Common myeloid progenitor, CD34-positive (primary cell): ENCODE data around the gene MYRIP.

ENCODE experiments used
- CTCF ChIA-PET: fragments of 350-600 bp; sonication (Branson Sonifier 250); formaldehyde crosslinking; loops from one replicate; lab custom pipeline; 2021; ENCODE audit warnings: antibody characterized with exemption; lab: Charles Lee
- POLR2A ChIA-PET: fragments of 350-600 bp; sonication (Branson Sonifier 250); formaldehyde crosslinking; loops from one replicate; lab custom pipeline; 2021; ENCODE audit warnings: antibody characterized with exemption; lab: Charles Lee
- DNase-seq, 3 donors: peaks; one replicate each; pipeline versions ENCODE4 v3.0.0 to v3.0.0-alpha.2; 2013
- H3K27ac ChIP-seq, 2 experiments: 1 replicate in 1 of 2; 2 replicates in 1 of 2; pipeline ENCODE4 v1.7.0; 2013; ENCODE audit warnings: inconsistent platforms in 2 of 2, low read length in 2 of 2, mild to moderate bottlenecking in 2 of 2, low read depth in 1 of 2, moderate library complexity in 1 of 2; ENCODE audit not compliant: severe bottlenecking in 2 of 2, insufficient read depth in 1 of 2, poor library complexity in 1 of 2
- H3K27me3 ChIP-seq, 5 experiments: replicated peaks in 2 of 5; 1 replicate in 3 of 5; 2 replicates in 2 of 5; pipeline versions ENCODE4 v1.6.1 to v1.7.0; 2013; ENCODE audit warnings: low read length in 4 of 5, mild to moderate bottlenecking in 2 of 5, moderate library complexity in 2 of 5, inconsistent platforms in 1 of 5; ENCODE audit not compliant: insufficient read depth in 5 of 5, control insufficient read depth in 4 of 5
- H3K36me3 ChIP-seq, 4 experiments: 1 replicate in 2 of 4; 2 replicates in 2 of 4; pipeline versions ENCODE4 v1.6.1 to v1.7.0; 2013; ENCODE audit warnings: low read length in 3 of 4, control low read depth in 1 of 4, mild to moderate bottlenecking in 1 of 4; ENCODE audit not compliant: control insufficient read depth in 4 of 4, insufficient read depth in 4 of 4
- H3K4me1 ChIP-seq, 4 experiments: 1 replicate in 3 of 4; 2 replicates in 1 of 4; pipeline versions ENCODE4 v1.6.1 to v1.7.1; 2013; ENCODE audit warnings: low read length in 3 of 4, mild to moderate bottlenecking in 3 of 4, control low read depth in 1 of 4, inconsistent platforms in 1 of 4, moderate library complexity in 1 of 4; ENCODE audit not compliant: control insufficient read depth in 4 of 4, insufficient read depth in 4 of 4; ENCODE audit errors: control extremely low read depth in 1 of 4
- H3K4me3 ChIP-seq, 7 experiments: 1 replicate in 4 of 7; 2 replicates in 3 of 7; pipeline versions ENCODE4 v1.5.1 to v1.7.0; 2013; ENCODE audit warnings: mild to moderate bottlenecking in 7 of 7, low read length in 6 of 7, moderate library complexity in 6 of 7, inconsistent platforms in 2 of 7, low read depth in 2 of 7, control low read depth in 1 of 7; ENCODE audit not compliant: insufficient read depth in 4 of 7, control insufficient read depth in 1 of 7; ENCODE audit errors: extremely low read depth in 1 of 7
- H3K9me3 ChIP-seq, 5 experiments: 1 replicate in 4 of 5; 2 replicates in 1 of 5; pipeline versions ENCODE4 v1.6.1 to v1.7.1; 2013; ENCODE audit warnings: low read length in 4 of 5, mild to moderate bottlenecking in 2 of 5, inconsistent platforms in 1 of 5, low read depth in 1 of 5, moderate library complexity in 1 of 5; ENCODE audit not compliant: control insufficient read depth in 4 of 5, insufficient read depth in 2 of 5; ENCODE audit errors: control extremely low read depth in 1 of 5
- WGBS: methylation state at CpG from one replicate; pipeline ENCODE4 v1.1.5; 2013; ENCODE audit not compliant: insufficient coverage; 5-methylcytosine and 5-hydroxymethylcytosine counted together

Gene MYRIP

GRCh38 chr3:40096661-40097111 is 287.3 kb downstream of the MYRIP start:
- Histone ChIP-seq H3K4me1 (no peaks in the 10 kb centered on the region), H3K9me3 (peaks cover 0 to 5% (median 0%) of the 10 kb centered on the region in 5 experiments), H3K27me3 (peaks cover 0 to 4% (median 0%) of the 10 kb centered on the region in 5 experiments), H3K36me3 (no peaks in the 10 kb centered on the region), H3K4me3 (no peak overlapping the region), H3K27ac (no peak overlapping the region)
- DNase-seq = no peak
- 94% methylated on average over 5 of the region's 6 CpGs for WGBS
- CTCF ChIA-PET = no interaction called here
- POLR2A ChIA-PET = no interaction called here

- H3K27ac ChIP-seq = no peak overlapping the region
- H3K27me3 ChIP-seq = peaks cover 0 to 4% (median 0%) of the 10 kb centered on the region in 5 experiments
- CTCF ChIA-PET = interaction anchor here (1.2 kb wide), 1 partner anchor 9 kb away, joined by 3 read pairs; no protein-coding TSS in a partner anchor
- DNase-seq = no peak
- no peaks in the 10 kb centered on the region for H3K4me1 ChIP-seq
- 95% methylated on average over 3 of the region's 9 CpGs for WGBS
- no peaks in the 10 kb centered on the region for H3K36me3 ChIP-seq
- POLR2A ChIA-PET = no interaction called here
- H3K4me3 ChIP-seq = no peak overlapping the region
- peaks cover 0 to 10% (median 3%) of the 10 kb centered on the region in 5 experiments for H3K9me3 ChIP-seq
Observed at GRCh38 chr3:40097131-40098117, 288.0 kb downstream of the MYRIP start.

GRCh38 chr3:40098261-40098759 is 288.9 kb downstream of the MYRIP start:
- ChIA-PET POLR2A (interaction anchor here (0.6 kb wide), 1 partner anchor 100 kb away, joined by 3 read pairs; no protein-coding TSS in a partner anchor), CTCF (interaction anchor here (1.2 kb wide), 1 partner anchor 8 kb away, joined by 3 read pairs; no protein-coding TSS in a partner anchor)
- Histone ChIP-seq H3K4me1 (no peaks in the 10 kb centered on the region), H3K27ac (no peak overlapping the region), H3K4me3 (no peak overlapping the region), H3K9me3 (peaks cover 0 to 10% (median 3%) of the 10 kb centered on the region in 5 experiments), H3K27me3 (peaks cover 0 to 2% (median 0%) of the 10 kb centered on the region in 5 experiments), H3K36me3 (no peaks in the 10 kb centered on the region)
- no peak for DNase-seq

GRCh38 chr3:40099871-40100270 is 290.5 kb downstream of the MYRIP start:
- no peak overlapping the region for H3K4me3 ChIP-seq
- no peak overlapping the region for H3K27ac ChIP-seq
- H3K36me3 ChIP-seq = no peaks in the 10 kb centered on the region
- POLR2A ChIA-PET = no interaction called here
- peaks cover 0 to 10% (median 3%) of the 10 kb centered on the region in 5 experiments for H3K9me3 ChIP-seq
- no peaks in the 10 kb centered on the region for H3K27me3 ChIP-seq
- CTCF ChIA-PET = interaction anchor here (1.0 kb wide), 1 partner anchor 374 kb away, joined by 3 read pairs; no protein-coding TSS in a partner anchor
- no peak for DNase-seq
- no peaks in the 10 kb centered on the region for H3K4me1 ChIP-seq
- WGBS = 89% methylated on average over 4 of the region's 7 CpGs

GRCh38 chr3:40102182-40102581 is 292.8 kb downstream of the MYRIP start:
- H3K4me3 ChIP-seq = no peak overlapping the region
- no peak overlapping the region for H3K27ac ChIP-seq
- peaks cover 0 to 10% (median 3%) of the 10 kb centered on the region in 5 experiments for H3K9me3 ChIP-seq
- no peaks in the 10 kb centered on the region for H3K4me1 ChIP-seq
- POLR2A ChIA-PET = no interaction called here
- no peak for DNase-seq
- no peaks in the 10 kb centered on the region for H3K27me3 ChIP-seq
- CTCF ChIA-PET = no interaction called here
- H3K36me3 ChIP-seq = no peaks in the 10 kb centered on the region

GRCh38 chr3:40103829-40104228 is 294.4 kb downstream of the MYRIP start:
- POLR2A ChIA-PET = no interaction called here
- no peak for DNase-seq

GRCh38 chr3:40104441-40104840 is 295.0 kb downstream of the MYRIP start:
- Histone ChIP-seq H3K27me3 (no peaks in the 10 kb centered on the region), H3K4me1 (no peaks in the 10 kb centered on the region), H3K4me3 (no peak overlapping the region), H3K36me3 (no peaks in the 10 kb centered on the region), H3K9me3 (peaks cover 0 to 10% (median 3%) of the 10 kb centered on the region in 5 experiments), H3K27ac (no peak overlapping the region)
- POLR2A ChIA-PET = no interaction called here
- WGBS = no CpG with 5 or more reads among the region's 4 CpGs
- DNase-seq = no peak
- CTCF ChIA-PET = no interaction called here

More at GRCh38 chr3:40103829-40104228, 294.4 kb downstream of the MYRIP start:
- H3K9me3 ChIP-seq = peaks cover 0 to 10% (median 3%) of the 10 kb centered on the region in 5 experiments
- H3K36me3 ChIP-seq = no peaks in the 10 kb centered on the region
- H3K27ac ChIP-seq = no peak overlapping the region
- no peaks in the 10 kb centered on the region for H3K27me3 ChIP-seq
- CTCF ChIA-PET = no interaction called here
- no peaks in the 10 kb centered on the region for H3K4me1 ChIP-seq
- no peak overlapping the region for H3K4me3 ChIP-seq
